ENCODE data around the gene MTMR6.

The MTMR6 gene

DNA sequence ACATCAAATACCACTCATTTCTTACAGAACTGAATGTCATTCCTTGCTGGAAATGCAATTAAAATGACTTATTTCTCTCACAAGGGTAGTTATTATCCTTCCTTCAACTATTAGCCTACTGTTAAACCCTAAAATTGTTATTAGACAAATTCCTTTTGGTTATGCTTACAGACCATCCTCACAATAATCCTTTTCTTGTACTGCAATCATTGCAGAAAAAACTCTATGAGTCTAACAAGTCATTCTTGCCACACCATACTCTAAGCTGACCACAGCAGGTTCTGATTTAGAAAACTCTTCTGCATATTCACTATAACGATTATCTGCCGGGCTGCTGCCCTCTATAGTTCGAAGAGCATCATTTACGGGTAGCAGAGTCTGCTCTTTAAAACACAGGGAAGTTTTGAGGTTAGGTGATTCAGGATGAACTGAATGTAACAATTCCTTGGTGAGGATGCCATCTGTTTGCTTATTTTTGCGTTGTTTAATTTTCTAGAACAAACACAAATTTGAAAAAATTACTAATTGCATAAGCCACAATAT is 38.2 kb downstream of the MTMR6 start:
- H3K4me1 Mint-ChIP-seq = no peaks in the 10 kb centered on the region
- H3K9me3 Mint-ChIP-seq = no peaks in the 10 kb centered on the region
- H3K36me3 Mint-ChIP-seq (ENCODE audit: low read depth) = peaks cover 23% of the 10 kb centered on the region

DNA sequence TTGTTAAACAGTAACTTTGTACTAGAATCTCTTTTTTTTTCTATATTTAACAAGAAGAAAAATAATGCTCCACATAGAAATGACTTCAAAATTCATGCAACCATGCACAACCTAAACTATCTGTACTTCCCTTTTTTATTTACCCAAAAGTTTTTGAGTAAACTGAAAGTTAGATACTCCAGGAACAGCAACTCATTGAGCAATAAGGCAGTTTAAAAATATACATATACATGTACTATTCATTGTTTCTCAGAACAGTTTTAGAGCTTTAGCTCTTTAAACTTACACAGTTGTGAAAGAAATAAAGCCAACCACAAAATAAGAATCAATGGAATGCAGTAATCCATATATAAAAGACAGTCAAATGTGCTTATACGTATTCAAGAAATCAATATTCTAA is 39.2 kb downstream of the MTMR6 start:
- no peak for DNase-seq

More for the DNA sequence above, 38.2 kb downstream of the MTMR6 start:
- H3K27me3 Mint-ChIP-seq (ENCODE audit: low read depth, poor library complexity) = no peaks in the 10 kb centered on the region
- no peak overlapping the region for H3K27ac Mint-ChIP-seq
- no peak for DNase-seq
- TF ChIP-seq, protein P1, sequence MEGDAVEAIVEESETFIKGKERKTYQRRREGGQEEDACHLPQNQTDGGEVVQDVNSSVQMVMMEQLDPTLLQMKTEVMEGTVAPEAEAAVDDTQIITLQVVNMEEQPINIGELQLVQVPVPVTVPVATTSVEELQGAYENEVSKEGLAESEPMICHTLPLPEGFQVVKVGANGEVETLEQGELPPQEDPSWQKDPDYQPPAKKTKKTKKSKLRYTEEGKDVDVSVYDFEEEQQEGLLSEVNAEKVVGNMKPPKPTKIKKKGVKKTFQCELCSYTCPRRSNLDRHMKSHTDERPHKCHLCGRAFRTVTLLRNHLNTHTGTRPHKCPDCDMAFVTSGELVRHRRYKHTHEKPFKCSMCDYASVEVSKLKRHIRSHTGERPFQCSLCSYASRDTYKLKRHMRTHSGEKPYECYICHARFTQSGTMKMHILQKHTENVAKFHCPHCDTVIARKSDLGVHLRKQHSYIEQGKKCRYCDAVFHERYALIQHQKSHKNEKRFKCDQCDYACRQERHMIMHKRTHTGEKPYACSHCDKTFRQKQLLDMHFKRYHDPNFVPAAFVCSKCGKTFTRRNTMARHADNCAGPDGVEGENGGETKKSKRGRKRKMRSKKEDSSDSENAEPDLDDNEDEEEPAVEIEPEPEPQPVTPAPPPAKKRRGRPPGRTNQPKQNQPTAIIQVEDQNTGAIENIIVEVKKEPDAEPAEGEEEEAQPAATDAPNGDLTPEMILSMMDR (IDR thresholded peaks at IDR 0.05) = peak; percentile 49
- no peak overlapping the region for H3K4me3 Mint-ChIP-seq

DNA sequence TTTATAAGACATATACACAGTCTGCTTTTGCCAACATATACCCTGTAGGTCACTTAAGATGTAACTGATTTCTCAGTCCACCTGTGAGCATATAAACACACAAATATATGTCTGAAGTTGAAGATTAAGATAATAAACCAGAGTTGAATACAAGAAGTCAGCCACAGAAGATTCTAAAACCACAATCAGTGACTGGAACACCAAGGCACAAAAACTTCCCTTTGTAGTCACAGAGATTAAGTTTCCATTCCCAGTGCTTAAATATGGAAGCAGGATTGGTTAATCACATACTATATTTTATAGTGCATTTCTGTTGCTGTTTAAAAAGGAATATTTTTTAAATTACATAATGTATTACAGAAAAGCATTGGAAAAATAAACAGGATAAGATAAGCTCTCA is 39.9 kb downstream of the MTMR6 start:
- H3K27ac Mint-ChIP-seq = no peak overlapping the region
- no peaks in the 10 kb centered on the region for H3K9me3 Mint-ChIP-seq
- H3K27me3 Mint-ChIP-seq (ENCODE audit: low read depth, poor library complexity) = peaks cover 4% of the 10 kb centered on the region
- H3K4me1 Mint-ChIP-seq = no peaks in the 10 kb centered on the region
- DNase-seq = no peak
- no peak overlapping the region for H3K4me3 Mint-ChIP-seq
- TF ChIP-seq, protein P1 (IDR thresholded peaks at IDR 0.05) = no peak
- H3K36me3 Mint-ChIP-seq (ENCODE audit: low read depth) = peaks cover 22% of the 10 kb centered on the region

More for the DNA sequence above, 39.2 kb downstream of the MTMR6 start:
- H3K9me3 Mint-ChIP-seq = no peaks in the 10 kb centered on the region
- TF ChIP-seq, protein P1 (IDR thresholded peaks at IDR 0.05) = no peak
- H3K4me3 Mint-ChIP-seq = no peak overlapping the region
- peaks cover 22% of the 10 kb centered on the region for H3K36me3 Mint-ChIP-seq (ENCODE audit: low read depth)
- no peaks in the 10 kb centered on the region for H3K4me1 Mint-ChIP-seq
- H3K27me3 Mint-ChIP-seq (ENCODE audit: low read depth, poor library complexity) = peaks cover 4% of the 10 kb centered on the region
- no peak overlapping the region for H3K27ac Mint-ChIP-seq

DNA sequence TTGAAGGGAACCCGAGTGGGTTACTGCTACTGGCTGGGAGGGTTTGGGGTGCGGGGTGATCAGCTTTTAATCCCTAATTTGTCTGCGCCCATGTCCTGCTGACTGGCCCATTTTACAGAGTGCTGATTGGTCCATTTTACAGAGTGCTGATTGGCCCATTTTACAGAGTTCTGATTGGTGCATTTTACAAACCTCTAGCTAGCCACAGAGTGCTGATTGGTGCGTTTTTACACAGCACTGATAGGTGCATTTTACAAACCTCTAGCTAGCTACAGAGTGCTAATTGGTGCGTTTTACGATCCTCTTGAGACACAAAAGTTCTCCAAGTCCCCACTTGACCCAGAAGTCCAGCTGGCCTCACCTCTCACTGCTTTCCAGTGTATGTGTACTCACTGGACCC is 43.2 kb downstream of the MTMR6 start:
- Mint-ChIP-seq H3K4me1 (no peaks in the 10 kb centered on the region), H3K36me3 (ENCODE audit: low read depth) (peaks cover 12% of the 10 kb centered on the region), H3K27me3 (ENCODE audit: low read depth, poor library complexity) (peaks cover 4% of the 10 kb centered on the region), H3K9me3 (no peaks in the 10 kb centered on the region), H3K4me3 (no peak overlapping the region), H3K27ac (no peak overlapping the region)
- TF ChIP-seq, protein P1 (IDR thresholded peaks at IDR 0.05) = no peak
- no peak for DNase-seq

DNA sequence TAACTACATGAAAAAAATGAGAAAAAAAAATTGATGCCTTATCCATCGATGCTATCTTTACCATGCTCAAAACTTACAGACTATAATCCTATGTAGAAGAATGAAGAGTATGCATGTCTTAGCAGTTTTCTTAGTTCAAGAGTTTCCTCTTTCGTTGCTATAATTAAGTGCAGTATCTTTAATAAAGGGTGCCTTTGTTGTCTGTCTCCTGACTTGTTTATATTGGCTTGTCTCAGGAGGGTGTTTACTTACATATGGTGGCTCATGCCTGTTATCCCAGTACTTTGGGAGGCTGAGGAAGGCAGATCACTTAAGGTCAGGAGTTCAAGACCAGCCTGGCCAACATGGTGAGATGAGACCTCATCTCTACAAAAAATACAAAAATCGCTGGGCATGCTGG is 44.3 kb downstream of the MTMR6 start:
- no peak overlapping the region for H3K4me3 Mint-ChIP-seq
- H3K27ac Mint-ChIP-seq = no peak overlapping the region
- no peaks in the 10 kb centered on the region for H3K9me3 Mint-ChIP-seq
- H3K27me3 Mint-ChIP-seq (ENCODE audit: low read depth, poor library complexity) = peaks cover 4% of the 10 kb centered on the region
- H3K4me1 Mint-ChIP-seq = no peaks in the 10 kb centered on the region
- no peak for DNase-seq
- TF ChIP-seq, protein P1 (IDR thresholded peaks at IDR 0.05) = no peak
- H3K36me3 Mint-ChIP-seq (ENCODE audit: low read depth) = peaks cover 12% of the 10 kb centered on the region

DNA sequence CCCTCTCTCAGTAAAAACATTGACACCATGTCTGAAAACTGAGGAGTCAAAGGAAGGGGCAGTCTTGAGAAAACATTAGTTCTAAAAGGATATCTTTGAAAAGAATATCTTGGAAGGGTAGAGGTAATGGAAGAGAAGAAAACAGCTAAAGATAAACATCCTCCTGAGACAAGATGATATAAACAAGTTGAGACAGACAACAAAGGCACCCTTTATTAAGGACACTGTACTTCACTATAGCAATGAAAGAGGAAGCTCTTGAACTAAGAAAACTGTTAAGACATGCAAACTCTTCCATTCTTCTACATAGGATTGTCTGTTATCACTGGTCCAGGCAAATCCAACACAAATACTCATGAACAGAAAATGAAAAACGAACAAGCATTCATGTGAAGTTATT is 46.3 kb downstream of the MTMR6 start:
- TF ChIP-seq, protein P1 (IDR thresholded peaks at IDR 0.05) = no peak
- Mint-ChIP-seq H3K27me3 (ENCODE audit: low read depth, poor library complexity) (peaks cover 4% of the 10 kb centered on the region), H3K36me3 (ENCODE audit: low read depth) (peaks cover 12% of the 10 kb centered on the region), H3K4me3 (no peak overlapping the region), H3K4me1 (no peaks in the 10 kb centered on the region), H3K9me3 (no peaks in the 10 kb centered on the region), H3K27ac (no peak overlapping the region)
- DNase-seq = no peak

Measured in nephron progenitor cell (in vitro differentiated cells).